Activated CD4-positive, alpha-beta T cell treated with anti-CD3 and anti-CD28 coated beads for 36 hours (primary cell): ENCODE results near the gene LINC01488. TPM values are rescaled to one million over a fixed set of nuclear protein-coding genes. Genes with fewer than 3 reads are reported as not detected.

Source experiments
- ATAC-seq: fragments of 200-7000 bp; cut with Tn5 transposase; one replicate; pipeline ENCODE4 v1.10.0; 2021; ENCODE audit warnings: mild to moderate bottlenecking, moderate library complexity
- CTCF ChIA-PET: fragments of 350-600 bp; sonication (Branson Sonifier 250); formaldehyde crosslinking; loops from one replicate; lab custom pipeline; 2021; ENCODE audit warnings: antibody characterized with exemption; lab: Charles Lee
- POLR2A ChIA-PET: fragments of 350-600 bp; sonication (Branson Sonifier 250); formaldehyde crosslinking; loops from one replicate; lab custom pipeline; 2021; ENCODE audit warnings: antibody characterized with exemption, inconsistent platforms; lab: Charles Lee
- DNase-seq: peaks from one replicate; pipeline ENCODE4 v3.0.0-alpha.2; 2020
- H3K27ac Mint-ChIP-seq: one replicate; pipeline ENCODE4 v1.8.0; 2021; ENCODE audit warnings: mixed read lengths
- H3K27me3 Mint-ChIP-seq: one replicate; pipeline ENCODE4 v1.8.0; 2021; ENCODE audit warnings: mixed read lengths
- H3K36me3 Mint-ChIP-seq: one replicate; pipeline ENCODE4 v1.8.0; 2021; ENCODE audit warnings: low read depth, mixed read lengths
- H3K4me1 Mint-ChIP-seq: one replicate; pipeline ENCODE4 v1.8.0; 2021; ENCODE audit warnings: mixed read lengths
- H3K4me3 Mint-ChIP-seq: one replicate; pipeline ENCODE4 v1.8.0; 2021; ENCODE audit warnings: mild to moderate bottlenecking, moderate library complexity, mixed read lengths
- H3K9me3 Mint-ChIP-seq: one replicate; pipeline ENCODE4 v1.8.0; 2021; ENCODE audit warnings: low read depth, mixed read lengths
- intact Hi-C, 2 experiments: fragments of 100-400 bp; cut with DNase I in 1 of 2; cut with micrococcal nuclease in 1 of 2; formaldehyde crosslinking; loops; one replicate each; pipeline versions ENCODE4 v1.14.2 to v1.15.1; 2022 to 2024; cut with DNase I, micrococcal nuclease
- total RNA-seq, 2 experiments: library from RNA; stranded (reverse); gene quantifications; one replicate each; pipeline ENCODE4 v1.2.3, GENCODE V29; 2021

The LINC01488 gene
- total RNA-seq, 2 experiments from 2014 or later, result not detected

DNA sequence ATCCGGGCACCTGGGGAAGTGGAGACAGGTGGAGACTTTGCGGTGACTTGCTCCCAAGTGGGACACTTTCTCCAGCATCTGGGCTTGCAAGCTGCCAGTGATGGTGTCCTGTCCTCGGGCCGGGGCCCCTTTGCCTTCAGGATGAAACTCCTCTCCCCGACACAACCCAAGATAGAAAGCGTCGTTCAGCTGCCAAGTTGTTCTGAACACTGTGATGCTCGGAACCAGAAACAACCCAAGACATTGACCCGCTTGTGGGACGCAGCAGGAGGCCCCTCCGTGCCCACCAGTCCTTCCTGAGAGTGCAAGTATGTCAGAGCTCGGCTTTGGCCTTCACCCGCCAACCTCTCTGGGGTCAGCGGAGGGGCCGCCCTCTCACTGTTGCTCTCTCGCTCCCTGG, 31.3 kb downstream of the LINC01488 start:
- CTCF ChIA-PET, result interaction anchor here (0.7 kb wide), 1 partner anchor 155 kb away, joined by 3 read pairs; no protein-coding TSS in a partner anchor
- intact Hi-C loops, result no loop called here
- peaks cover 5% of the 10 kb centered on the region for H3K4me1 Mint-ChIP-seq
- H3K4me3 Mint-ChIP-seq, result no peak overlapping the region
- DNase-seq, result no peak
- peaks cover 2% of the 10 kb centered on the region for H3K36me3 Mint-ChIP-seq
- peaks cover 5% of the 10 kb centered on the region for H3K9me3 Mint-ChIP-seq
- H3K27me3 Mint-ChIP-seq, result peaks cover 3% of the 10 kb centered on the region
- POLR2A ChIA-PET, result no interaction called here
- no peak overlapping the region for H3K27ac Mint-ChIP-seq
- no peak for ATAC-seq

DNA sequence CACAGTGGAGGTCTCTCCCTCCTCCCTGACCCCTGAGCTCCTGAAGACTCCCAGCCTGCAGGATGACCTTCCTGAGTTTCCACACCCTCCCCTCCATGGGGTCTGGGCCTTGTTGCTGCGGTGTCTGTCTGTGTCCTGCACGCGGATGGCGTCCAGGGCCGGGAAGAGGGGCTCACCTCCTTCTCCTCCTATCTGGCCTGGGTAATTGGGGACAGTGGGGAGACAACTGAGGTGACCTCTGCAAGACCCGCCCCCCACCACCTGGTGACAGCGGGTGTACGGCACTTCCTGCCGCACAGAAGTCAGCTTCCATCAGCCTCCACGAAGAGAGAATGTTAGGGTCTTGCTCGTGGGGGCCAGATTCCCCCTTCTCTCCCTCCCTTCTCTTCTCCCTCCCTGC, 31.7 kb downstream of the LINC01488 start:
- H3K9me3 Mint-ChIP-seq, result peaks cover 7% of the 10 kb centered on the region
- intact Hi-C loops, result no loop called here
- peaks cover 3% of the 10 kb centered on the region for H3K27me3 Mint-ChIP-seq
- ATAC-seq (no peak), DNase-seq (no peak)
- ChIA-PET CTCF (no interaction called here), POLR2A (no interaction called here)
- peaks cover 2% of the 10 kb centered on the region for H3K36me3 Mint-ChIP-seq
- H3K27ac Mint-ChIP-seq, result no peak overlapping the region
- peaks cover 5% of the 10 kb centered on the region for H3K4me1 Mint-ChIP-seq
- no peak overlapping the region for H3K4me3 Mint-ChIP-seq

DNA sequence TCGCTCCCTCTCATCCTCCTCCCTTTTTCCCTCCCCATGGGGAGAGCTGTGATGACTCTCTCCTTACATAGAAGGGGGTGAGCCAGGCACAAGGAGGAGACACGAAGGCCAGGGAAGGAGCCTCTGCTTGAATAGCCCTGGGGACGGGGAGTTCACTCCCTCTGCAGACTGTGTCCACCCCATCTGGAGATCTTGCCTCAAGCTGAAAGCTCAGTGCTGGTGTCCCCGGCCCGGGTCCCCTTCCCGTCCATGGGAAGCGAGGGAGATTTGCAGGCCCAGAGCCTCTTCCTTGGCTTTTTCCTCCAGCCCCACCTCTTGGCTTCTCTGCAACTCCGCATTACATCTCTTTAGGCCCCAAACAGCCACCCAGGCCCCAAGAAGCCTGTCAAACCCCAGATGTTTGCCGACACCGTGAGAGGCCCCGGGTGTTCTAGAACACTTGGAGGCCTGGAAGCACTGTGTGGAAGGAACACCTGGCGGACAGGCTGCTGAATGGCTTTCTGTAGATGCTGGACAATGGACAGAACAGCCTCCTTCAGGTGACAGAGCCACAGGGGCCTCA, 32.3 kb downstream of the LINC01488 start:
- no peak overlapping the region for H3K4me3 Mint-ChIP-seq
- intact Hi-C loops, result no loop called here
- peaks cover 5% of the 10 kb centered on the region for H3K4me1 Mint-ChIP-seq
- H3K27ac Mint-ChIP-seq, result no peak overlapping the region
- peaks cover 11% of the 10 kb centered on the region for H3K9me3 Mint-ChIP-seq
- ChIA-PET CTCF (no interaction called here), POLR2A (no interaction called here)
- ATAC-seq (no peak), DNase-seq (no peak)
- no peaks in the 10 kb centered on the region for H3K27me3 Mint-ChIP-seq
- H3K36me3 Mint-ChIP-seq, result peaks cover 2% of the 10 kb centered on the region

DNA sequence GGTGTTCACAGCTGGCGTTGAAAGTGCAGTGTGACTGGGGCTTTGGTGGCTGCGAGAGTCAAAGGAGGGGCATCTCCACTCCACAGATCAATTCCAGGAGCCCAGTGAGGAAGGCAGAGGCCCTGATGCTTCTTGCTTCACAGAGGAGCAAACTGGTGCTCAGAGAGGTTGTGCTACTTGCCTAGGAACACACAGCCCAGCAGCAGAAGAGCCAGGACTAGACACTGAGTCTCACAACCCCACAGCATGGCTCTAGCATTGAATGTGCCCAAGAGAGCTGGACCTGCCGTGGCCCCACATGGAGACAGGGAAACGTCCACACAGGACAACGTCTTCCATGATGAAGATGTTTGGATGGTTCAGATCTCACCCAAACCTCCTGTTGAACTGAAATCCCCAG, 33.3 kb downstream of the LINC01488 start:
- no peak for DNase-seq
- POLR2A ChIA-PET, result no interaction called here
- intact Hi-C loops, result no loop called here
- peaks cover 2% of the 10 kb centered on the region for H3K36me3 Mint-ChIP-seq
- no peak overlapping the region for H3K4me3 Mint-ChIP-seq
- ATAC-seq, result no peak
- no peaks in the 10 kb centered on the region for H3K4me1 Mint-ChIP-seq
- CTCF ChIA-PET, result no interaction called here
- H3K27me3 Mint-ChIP-seq, result no peaks in the 10 kb centered on the region
- no peak overlapping the region for H3K27ac Mint-ChIP-seq
- H3K9me3 Mint-ChIP-seq, result peaks cover 13% of the 10 kb centered on the region

DNA sequence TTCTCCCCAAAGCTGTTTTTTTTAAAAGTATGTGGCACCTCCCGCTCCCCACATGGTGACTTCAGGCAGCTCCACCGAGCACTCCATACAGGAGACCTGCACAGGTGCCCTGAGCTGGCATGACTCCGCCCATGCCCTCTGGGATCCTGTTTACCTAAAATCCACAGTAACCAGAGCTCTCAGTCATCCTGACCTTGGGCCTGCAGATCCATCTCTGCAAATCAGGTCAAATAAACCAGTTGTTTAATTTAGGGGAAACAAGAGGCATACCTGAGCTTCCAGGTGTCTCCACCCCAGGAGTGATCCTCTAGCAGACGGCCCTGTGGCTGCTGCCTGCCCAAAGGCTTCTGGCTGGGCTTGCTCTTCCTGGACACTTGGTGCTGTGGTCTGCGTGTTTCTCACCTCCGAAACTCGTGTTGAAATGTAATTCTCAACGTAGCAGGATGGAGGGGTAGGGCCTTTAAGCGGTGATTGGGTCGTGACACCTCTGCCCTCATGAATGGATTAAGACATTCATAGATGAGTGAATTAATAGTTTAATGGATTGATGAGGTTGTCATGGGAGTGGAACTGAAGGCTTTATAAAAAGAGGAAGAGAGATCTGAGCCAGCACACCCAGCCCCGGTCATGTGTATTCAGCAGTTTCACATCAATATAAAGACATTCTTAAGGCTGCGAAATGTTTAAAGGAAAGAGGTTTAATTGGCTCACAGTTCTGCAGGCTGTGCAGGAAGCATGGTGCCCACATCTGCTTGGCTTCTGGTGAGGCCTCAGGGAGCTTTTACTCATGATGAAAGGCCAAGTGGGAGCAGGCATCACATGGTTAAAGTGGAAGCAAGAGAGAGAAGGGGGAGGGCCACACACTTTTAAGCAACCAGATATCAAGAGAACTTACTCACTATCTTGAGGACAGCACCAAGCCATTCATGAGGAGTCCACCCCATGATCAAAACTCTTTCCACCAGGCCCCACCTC, 34.1 kb downstream of the LINC01488 start:
- Mint-ChIP-seq H3K4me1 (no peaks in the 10 kb centered on the region), H3K27ac (no peak overlapping the region), H3K4me3 (no peak overlapping the region), H3K27me3 (no peaks in the 10 kb centered on the region), H3K9me3 (peaks cover 13% of the 10 kb centered on the region), H3K36me3 (peaks cover 2% of the 10 kb centered on the region)
- intact Hi-C loops, result no loop called here
- POLR2A ChIA-PET, result no interaction called here
- no peak for DNase-seq
- no peak for ATAC-seq
- CTCF ChIA-PET, result interaction anchor here (0.6 kb wide), 1 partner anchor 153 kb away, joined by 4 read pairs; no protein-coding TSS in a partner anchor

DNA sequence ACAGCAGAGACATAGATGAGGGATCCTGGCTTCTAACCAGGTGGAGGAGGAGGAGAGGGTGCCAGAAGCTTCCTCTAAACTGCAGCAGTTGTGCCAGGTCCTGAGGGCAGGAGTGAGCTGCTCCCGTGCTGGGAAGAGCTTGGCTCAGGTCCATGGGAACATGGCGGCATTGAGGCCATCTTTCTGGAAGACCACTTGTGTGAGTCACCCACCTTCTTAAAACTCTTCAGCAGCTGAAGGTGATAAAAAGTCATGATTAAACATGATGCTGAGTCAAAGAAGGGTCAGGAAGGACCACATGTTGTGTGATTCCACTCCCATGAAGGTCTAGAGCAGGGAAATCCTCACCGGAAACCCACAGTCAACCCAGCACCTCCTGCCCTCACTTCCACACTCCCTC, 35.1 kb downstream of the LINC01488 start:
- H3K4me3 Mint-ChIP-seq, result no peak overlapping the region
- peaks cover 2% of the 10 kb centered on the region for H3K36me3 Mint-ChIP-seq
- no peak for DNase-seq
- no peaks in the 10 kb centered on the region for H3K4me1 Mint-ChIP-seq
- H3K27ac Mint-ChIP-seq, result no peak overlapping the region
- ATAC-seq, result no peak
- H3K27me3 Mint-ChIP-seq, result no peaks in the 10 kb centered on the region
- POLR2A ChIA-PET, result no interaction called here
- intact Hi-C loops, result no loop called here
- H3K9me3 Mint-ChIP-seq, result peaks cover 13% of the 10 kb centered on the region
- CTCF ChIA-PET, result interaction anchor here (0.6 to 0.7 kb wide), 2 partner anchors 152 to 205 kb away, joined by 3 to 4 read pairs; no protein-coding TSS in a partner anchor

DNA sequence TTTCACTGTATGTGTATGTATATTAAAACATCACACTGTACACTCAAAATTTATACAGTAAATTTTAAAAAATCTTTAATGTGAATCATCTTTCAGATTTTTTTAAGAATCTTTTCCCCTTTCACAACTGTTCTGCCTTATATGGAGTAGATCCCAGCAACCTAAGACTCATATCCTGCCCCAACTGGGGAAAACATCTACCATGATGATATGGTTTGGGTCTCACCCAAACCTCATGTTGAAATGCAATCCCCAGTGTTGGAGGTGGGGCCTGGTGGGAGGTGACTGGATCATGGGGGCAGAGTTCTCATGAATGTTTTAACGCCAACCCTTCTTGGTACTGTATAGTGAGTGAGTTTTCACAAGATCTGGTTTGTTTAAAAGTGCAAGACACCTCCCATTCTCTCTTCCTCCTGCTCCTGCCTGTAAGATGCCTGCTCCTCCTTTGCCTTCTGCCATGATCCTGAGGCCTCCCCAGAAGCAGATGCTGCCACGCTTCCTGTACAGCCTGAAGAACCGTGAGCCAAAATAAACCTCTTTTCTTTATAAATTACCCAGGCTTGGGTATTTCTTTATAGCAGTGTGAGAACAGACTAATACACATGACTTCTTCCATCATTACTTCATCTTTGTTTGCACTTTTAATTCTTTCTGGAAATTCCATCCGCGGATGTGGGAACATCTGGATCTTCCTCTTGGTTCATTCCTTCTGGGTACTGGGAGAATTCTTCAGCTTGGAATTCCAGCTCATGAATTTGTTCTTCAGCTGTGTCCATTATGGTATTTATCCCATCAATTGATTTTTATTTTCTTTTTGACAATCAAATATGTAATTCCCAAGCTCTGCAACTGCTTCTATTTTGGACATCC, 36.9 kb downstream of the LINC01488 start:
- intact Hi-C loops, result no loop called here
- no peak for DNase-seq
- H3K9me3 Mint-ChIP-seq, result peaks cover 13% of the 10 kb centered on the region
- peaks cover 2% of the 10 kb centered on the region for H3K36me3 Mint-ChIP-seq
- no peak for ATAC-seq
- POLR2A ChIA-PET, result no interaction called here
- H3K27me3 Mint-ChIP-seq, result no peaks in the 10 kb centered on the region
- CTCF ChIA-PET, result no interaction called here
- H3K4me3 Mint-ChIP-seq, result no peak overlapping the region
- H3K4me1 Mint-ChIP-seq, result no peaks in the 10 kb centered on the region
- no peak overlapping the region for H3K27ac Mint-ChIP-seq

DNA sequence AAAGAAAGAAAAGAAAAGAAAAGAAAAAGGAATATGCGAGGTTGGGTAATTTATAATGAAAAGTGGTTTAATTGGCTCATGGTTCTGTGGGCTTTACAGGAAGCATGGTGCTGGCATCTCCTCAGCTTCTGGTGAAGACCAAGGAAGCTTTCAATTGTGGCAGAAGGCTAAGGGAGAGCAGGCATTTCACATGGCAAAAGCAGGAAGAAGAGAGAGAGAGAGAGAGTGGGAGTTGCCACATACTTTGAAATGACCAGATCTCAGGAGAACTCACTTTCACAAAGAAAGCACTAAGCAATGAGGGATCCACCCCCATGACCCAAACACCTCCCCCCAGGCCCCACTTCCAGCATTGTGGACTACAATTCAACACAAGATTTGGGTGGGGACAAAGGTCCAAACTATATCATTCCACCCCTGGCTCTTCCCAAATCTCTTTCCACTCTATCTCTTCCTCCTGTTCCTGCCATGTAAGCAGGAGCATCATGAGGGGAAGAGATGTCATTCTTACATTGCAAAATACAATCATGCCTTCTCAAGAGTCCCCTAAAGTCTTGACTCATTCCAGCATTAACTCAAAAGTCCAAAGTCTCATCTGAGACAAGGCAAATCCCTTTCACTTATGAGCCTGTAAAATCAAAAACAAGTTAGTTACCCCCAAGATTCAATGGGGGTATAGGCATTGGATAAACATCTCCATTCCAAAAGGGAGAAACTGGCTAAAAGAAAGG, 38.9 kb downstream of the LINC01488 start:
- Mint-ChIP-seq H3K4me1 (no peaks in the 10 kb centered on the region), H3K36me3 (peaks cover 2% of the 10 kb centered on the region), H3K9me3 (peaks cover 13% of the 10 kb centered on the region), H3K4me3 (no peak overlapping the region), H3K27ac (no peak overlapping the region), H3K27me3 (no peaks in the 10 kb centered on the region)
- CTCF ChIA-PET, result no interaction called here
- intact Hi-C loops, result no loop called here
- ATAC-seq, result no peak
- DNase-seq, result no peak
- POLR2A ChIA-PET, result no interaction called here

DNA sequence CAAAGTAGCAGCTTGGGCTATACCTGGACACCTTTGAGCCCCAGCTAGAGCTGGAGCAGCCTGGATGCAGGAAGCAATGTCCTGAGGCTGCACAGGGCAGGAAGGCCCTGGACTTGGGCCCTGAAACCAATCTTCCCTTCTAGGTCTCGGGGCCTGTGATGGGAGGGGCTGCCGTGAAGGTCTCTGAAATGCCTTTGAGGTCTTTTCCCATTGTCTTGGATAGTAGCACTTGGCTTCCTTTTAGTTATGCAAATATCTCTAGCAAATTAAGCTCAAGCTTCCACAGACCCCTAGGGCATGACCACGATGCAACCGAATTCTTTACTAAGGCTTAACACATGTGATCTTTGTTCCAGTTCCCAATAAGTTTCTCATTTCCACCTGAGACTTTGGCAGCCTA, 40.0 kb downstream of the LINC01488 start:
- intact Hi-C loops, result no loop called here
- H3K36me3 Mint-ChIP-seq, result peaks cover 2% of the 10 kb centered on the region
- no peaks in the 10 kb centered on the region for H3K4me1 Mint-ChIP-seq
- no peak overlapping the region for H3K27ac Mint-ChIP-seq
- ATAC-seq (no peak), DNase-seq (no peak)
- peaks cover 8% of the 10 kb centered on the region for H3K9me3 Mint-ChIP-seq
- H3K4me3 Mint-ChIP-seq, result no peak overlapping the region
- ChIA-PET POLR2A (no interaction called here), CTCF (no interaction called here)
- peaks cover 2% of the 10 kb centered on the region for H3K27me3 Mint-ChIP-seq

DNA sequence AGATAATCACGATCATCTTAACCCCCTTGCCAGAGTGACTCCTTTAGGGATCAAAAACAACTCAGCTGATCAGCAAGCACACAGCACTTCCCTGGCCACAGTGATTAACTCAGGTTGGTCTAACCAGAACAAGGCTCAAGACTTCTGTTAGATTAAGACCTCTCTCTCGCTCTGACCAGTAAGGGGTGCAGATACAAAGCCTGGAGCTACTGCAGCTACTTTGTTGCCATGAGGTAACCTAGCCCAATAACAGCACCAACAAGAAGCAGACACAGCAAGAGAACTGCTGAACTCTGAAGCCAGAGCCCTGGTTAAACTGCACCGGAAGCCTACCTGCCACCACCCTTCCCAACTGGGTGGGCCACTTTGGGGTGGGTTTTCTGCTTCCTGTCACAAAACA, 42.0 kb downstream of the LINC01488 start:
- intact Hi-C loops, result no loop called here
- ChIA-PET CTCF (interaction anchor here (1.3 kb wide), 1 partner anchor 8 kb away, joined by 5 read pairs; no protein-coding TSS in a partner anchor), POLR2A (no interaction called here)
- H3K4me1 Mint-ChIP-seq, result no peaks in the 10 kb centered on the region
- no peaks in the 10 kb centered on the region for H3K36me3 Mint-ChIP-seq
- no peak overlapping the region for H3K4me3 Mint-ChIP-seq
- no peak overlapping the region for H3K27ac Mint-ChIP-seq
- no peak for ATAC-seq
- H3K9me3 Mint-ChIP-seq, result peaks cover 4% of the 10 kb centered on the region
- no peak for DNase-seq
- H3K27me3 Mint-ChIP-seq, result peaks cover 4% of the 10 kb centered on the region
